Fibroblast of villous mesenchyme (primary cell): ENCODE measurements around the gene CNNM3. TPM values are rescaled to one million over a fixed set of nuclear protein-coding genes. Genes with fewer than 3 reads are reported as not detected.
A peak's percentile ranks its signal among the peaks of the same experiment; 100 is the strongest.

ENCODE experiments used
- DNase-seq: peaks from one replicate; pipeline ENCODE4 v3.0.0-alpha.2; 2010; ENCODE audit warnings: low read depth
- H3K4me3 ChIP-seq: 2 replicates; pipeline ENCODE4 v1.5.1; 2011; ENCODE audit warnings: low read depth, mild to moderate bottlenecking, low read length
- total RNA-seq: library from RNA; depleted of rRNA; stranded (reverse); fragments of >200 nt; gene quantifications from 2 replicates; pipeline ENCODE4 v1.2.3, GENCODE V29; 2012
- TF ChIP-seq, protein P1 (sequence below): IDR thresholded peaks from 2 replicates; pipeline ENCODE4 v1.5.1; 2012; ENCODE audit warnings: low read depth, mild to moderate bottlenecking, low read length; ENCODE audit not compliant: insufficient read depth

Gene CNNM3
- 6.4 and 8.6 TPM in 2 replicates for total RNA-seq

GRCh38 chr2:96816127-96816835 lies at the start of gene CNNM3:
CNNM3 (plus strand) TSS chr2:96816268; CDS start chr2:96816278, 10 bp downstream.
- peak; percentile 94 for DNase-seq
- TF ChIP-seq, protein P1, sequence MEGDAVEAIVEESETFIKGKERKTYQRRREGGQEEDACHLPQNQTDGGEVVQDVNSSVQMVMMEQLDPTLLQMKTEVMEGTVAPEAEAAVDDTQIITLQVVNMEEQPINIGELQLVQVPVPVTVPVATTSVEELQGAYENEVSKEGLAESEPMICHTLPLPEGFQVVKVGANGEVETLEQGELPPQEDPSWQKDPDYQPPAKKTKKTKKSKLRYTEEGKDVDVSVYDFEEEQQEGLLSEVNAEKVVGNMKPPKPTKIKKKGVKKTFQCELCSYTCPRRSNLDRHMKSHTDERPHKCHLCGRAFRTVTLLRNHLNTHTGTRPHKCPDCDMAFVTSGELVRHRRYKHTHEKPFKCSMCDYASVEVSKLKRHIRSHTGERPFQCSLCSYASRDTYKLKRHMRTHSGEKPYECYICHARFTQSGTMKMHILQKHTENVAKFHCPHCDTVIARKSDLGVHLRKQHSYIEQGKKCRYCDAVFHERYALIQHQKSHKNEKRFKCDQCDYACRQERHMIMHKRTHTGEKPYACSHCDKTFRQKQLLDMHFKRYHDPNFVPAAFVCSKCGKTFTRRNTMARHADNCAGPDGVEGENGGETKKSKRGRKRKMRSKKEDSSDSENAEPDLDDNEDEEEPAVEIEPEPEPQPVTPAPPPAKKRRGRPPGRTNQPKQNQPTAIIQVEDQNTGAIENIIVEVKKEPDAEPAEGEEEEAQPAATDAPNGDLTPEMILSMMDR: peak; percentile 52
- H3K4me3 ChIP-seq: peak within 1 kb of the TSS; percentile 68

GRCh38 chr2:96767135-96767871 lies 48.8 kb upstream of the CNNM3 start:
- no peak overlapping the region for H3K4me3 ChIP-seq
- DNase-seq: no peak
- TF ChIP-seq, protein P1: no peak

DNA sequence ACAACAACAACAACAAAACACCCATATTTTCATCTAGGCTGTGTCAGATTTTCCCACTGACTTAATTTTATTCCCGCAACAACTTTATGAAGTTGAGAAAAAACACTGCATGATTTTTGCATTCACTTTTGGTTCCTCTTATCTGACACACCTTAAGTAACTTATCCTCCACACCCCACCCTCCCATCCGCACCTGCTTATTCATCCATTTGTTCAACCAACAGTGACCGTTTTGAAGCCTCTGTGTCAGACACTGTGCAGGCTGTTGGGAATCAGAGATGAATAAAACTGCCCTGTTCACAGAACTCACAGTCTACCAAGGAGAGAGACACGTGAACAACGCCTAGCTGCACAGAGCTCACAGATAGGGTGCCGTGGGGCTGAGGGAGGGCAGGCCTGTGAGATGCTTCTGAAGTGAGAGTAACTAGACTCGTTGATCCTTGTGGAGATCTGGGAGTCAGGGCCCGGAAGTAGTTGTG lies 47.9 kb upstream of the CNNM3 start:
- TF ChIP-seq, protein P1: no peak
- no peak overlapping the region for H3K4me3 ChIP-seq
- DNase-seq: peak; percentile 55

- TF ChIP-seq, protein P1: no peak
- no peak overlapping the region for H3K4me3 ChIP-seq
- no peak for DNase-seq
These were observed 46.3 kb upstream of the CNNM3 start for GRCh38 chr2:96769814-96770213.

- TF ChIP-seq, protein P1: no peak
- no peak for DNase-seq
- H3K4me3 ChIP-seq: no peak overlapping the region
These were observed 45.4 kb upstream of the CNNM3 start for GRCh38 chr2:96770442-96771202.

GRCh38 chr2:96771796-96772618 lies 44.1 kb upstream of the CNNM3 start:
- DNase-seq: no peak
- TF ChIP-seq, protein P1: no peak
- H3K4me3 ChIP-seq: no peak overlapping the region
